ENCODE results near the gene COA1. TPM values are rescaled to one million over a fixed set of nuclear protein-coding genes. Genes with fewer than 3 reads are reported as not detected.

The COA1 gene
- total RNA-seq, 3 donors from 2014 or later (not counting 1 experiment from before 2014, with no cell fraction given): 55.0 to 85.3 (median 69.5) TPM

GRCh38 chr7:43592326-43592725 is 137.0 kb downstream of the COA1 start:
- no peak for DNase-seq
- H3K27ac Mint-ChIP-seq: peak overlapping the region; percentile 83 to 99
- TF ChIP-seq CTCF (IDR thresholded peaks at IDR 0.05): no peak
- Histone ChIP-seq H3K27ac (ENCODE audit: low read length) (peak overlapping the region; percentile 37), H3K27me3 (ENCODE audit: control insufficient read depth, insufficient read depth, low read length) (no peaks in the 10 kb centered on the region), H3K36me3 (ENCODE audit: control insufficient read depth, insufficient read depth, low read length) (peaks cover 27% of the 10 kb centered on the region), H3K4me3 (ENCODE audit: low read length) (no peak overlapping the region), H3K9me3 (ENCODE audit: control insufficient read depth, insufficient read depth, low read length) (no peaks in the 10 kb centered on the region), H3K4me1 (ENCODE audit: control insufficient read depth, insufficient read depth, low read length) (peaks cover 44% of the 10 kb centered on the region)
- peaks cover 77 to 83% of the 10 kb centered on the region in 2 donors for H3K4me1 Mint-ChIP-seq
- H3K4me3 Mint-ChIP-seq: peak overlapping the region; percentile 78
- WGBS (ENCODE audit: insufficient coverage): 75% methylated on average over 2 of the region's 3 CpGs
- H3K36me3 Mint-ChIP-seq: no peaks in the 10 kb centered on the region
- ATAC-seq: no peak
- intact Hi-C loops (cut with micrococcal nuclease): no loop called here
- no peaks in the 10 kb centered on the region for H3K9me3 Mint-ChIP-seq
- H3K27me3 Mint-ChIP-seq (ENCODE audit: low read depth in 2 of 2): no peaks in the 10 kb centered on the region

GRCh38 chr7:43591558-43592180 is 137.7 kb downstream of the COA1 start:
- peaks cover 81 to 88% of the 10 kb centered on the region in 2 donors for H3K4me1 Mint-ChIP-seq
- Histone ChIP-seq H3K27me3 (ENCODE audit: control insufficient read depth, insufficient read depth, low read length) (no peaks in the 10 kb centered on the region), H3K9me3 (ENCODE audit: control insufficient read depth, insufficient read depth, low read length) (no peaks in the 10 kb centered on the region), H3K4me1 (ENCODE audit: control insufficient read depth, insufficient read depth, low read length) (peaks cover 45% of the 10 kb centered on the region), H3K36me3 (ENCODE audit: control insufficient read depth, insufficient read depth, low read length) (peaks cover 20% of the 10 kb centered on the region), H3K4me3 (ENCODE audit: low read length) (no peak overlapping the region), H3K27ac (ENCODE audit: low read length) (peak overlapping the region; percentile 37)
- no peaks in the 10 kb centered on the region for H3K27me3 Mint-ChIP-seq (ENCODE audit: low read depth in 2 of 2)
- peak overlapping the region; percentile 78 for H3K4me3 Mint-ChIP-seq
- no peaks in the 10 kb centered on the region for H3K9me3 Mint-ChIP-seq
- peak overlapping the region; percentile 83 to 99 for H3K27ac Mint-ChIP-seq
- WGBS (ENCODE audit: insufficient coverage): 22% methylated on average over 2 of the region's 4 CpGs
- intact Hi-C loops (cut with micrococcal nuclease): no loop called here
- ATAC-seq: peak in 2 of 3 donors; percentile 14 to 38
- DNase-seq: no peak
- H3K36me3 Mint-ChIP-seq: no peaks in the 10 kb centered on the region
- TF ChIP-seq CTCF (IDR thresholded peaks at IDR 0.05): no peak

GRCh38 chr7:43590862-43591557 is 138.3 kb downstream of the COA1 start:
- no peaks in the 10 kb centered on the region for H3K9me3 Mint-ChIP-seq
- DNase-seq: no peak
- intact Hi-C loops (cut with micrococcal nuclease): no loop called here
- Histone ChIP-seq H3K9me3 (ENCODE audit: control insufficient read depth, insufficient read depth, low read length) (no peaks in the 10 kb centered on the region), H3K4me1 (ENCODE audit: control insufficient read depth, insufficient read depth, low read length) (peaks cover 41% of the 10 kb centered on the region), H3K36me3 (ENCODE audit: control insufficient read depth, insufficient read depth, low read length) (peaks cover 14% of the 10 kb centered on the region), H3K27me3 (ENCODE audit: control insufficient read depth, insufficient read depth, low read length) (no peaks in the 10 kb centered on the region), H3K4me3 (ENCODE audit: low read length) (no peak overlapping the region), H3K27ac (ENCODE audit: low read length) (peak overlapping the region; percentile 37)
- TF ChIP-seq CTCF (IDR thresholded peaks at IDR 0.05): no peak
- 7% methylated on average over 2 of the region's 2 CpGs for WGBS (ENCODE audit: insufficient coverage)
- no peaks in the 10 kb centered on the region for H3K27me3 Mint-ChIP-seq (ENCODE audit: low read depth in 2 of 2)
- no peak for ATAC-seq
- H3K4me1 Mint-ChIP-seq: peaks cover 87 to 89% of the 10 kb centered on the region in 2 donors
- peak overlapping the region; percentile 78 for H3K4me3 Mint-ChIP-seq
- peak overlapping the region; percentile 83 to 99 for H3K27ac Mint-ChIP-seq
- H3K36me3 Mint-ChIP-seq: no peaks in the 10 kb centered on the region

All from natural killer cell (primary cell).